Activated T-cell treated with anti-CD3 and anti-CD28 coated beads for 4 hours (primary cell): ENCODE data around the gene C4B.

Experiments used
- DNase-seq: peaks from one replicate; pipeline ENCODE4 v3.0.0-alpha.2; 2020

Gene C4B

GRCh38 chr6:32084780-32085179, 70.2 kb downstream of the C4B start:
- no peak for DNase-seq
